Cardiac fibroblast (primary cell): ENCODE measurements around the gene ATG2A.

ENCODE experiments used
- DNase-seq, 2 donors: peaks; one replicate each; pipeline versions ENCODE4 v3.0.0 to v3.0.0-alpha.2; 2010; ENCODE audit warnings: low read depth in 2 of 2
- H3K4me3 ChIP-seq, 2 donors: replicated peaks in 1 of 2; 1 replicate in 1 of 2; 2 replicates in 1 of 2; pipeline ENCODE4 v1.5.1; 2011; ENCODE audit warnings: low read depth in 2 of 2, low read length in 2 of 2, mild to moderate bottlenecking in 2 of 2, moderate library complexity in 1 of 2
- TF ChIP-seq, protein P1 (sequence below): IDR thresholded peaks from one replicate; pipeline ENCODE4 v1.5.1; 2011; ENCODE audit warnings: low read depth, mild to moderate bottlenecking, low read length, inconsistent platforms

The ATG2A gene

DNA sequence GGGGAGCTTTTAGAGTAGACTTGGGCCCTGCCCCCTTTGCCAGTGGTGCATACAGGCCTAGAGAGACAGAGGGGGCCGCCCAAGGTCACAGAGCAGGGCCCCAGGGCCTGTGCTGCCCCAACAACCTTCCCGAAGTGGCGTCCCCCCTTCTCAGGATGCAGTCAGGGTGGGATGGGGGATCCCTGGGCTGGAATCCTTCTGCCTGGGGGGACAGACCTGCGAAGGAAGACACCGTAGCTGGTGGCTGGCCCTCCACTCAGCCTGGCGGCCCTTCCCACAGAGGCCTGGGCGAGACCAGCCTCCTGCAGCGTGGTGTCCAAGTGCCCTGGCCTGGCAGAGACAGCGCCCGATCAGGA, 24.2 kb downstream of the ATG2A start:
- no peak overlapping the region for H3K4me3 ChIP-seq
- TF ChIP-seq, protein P1, sequence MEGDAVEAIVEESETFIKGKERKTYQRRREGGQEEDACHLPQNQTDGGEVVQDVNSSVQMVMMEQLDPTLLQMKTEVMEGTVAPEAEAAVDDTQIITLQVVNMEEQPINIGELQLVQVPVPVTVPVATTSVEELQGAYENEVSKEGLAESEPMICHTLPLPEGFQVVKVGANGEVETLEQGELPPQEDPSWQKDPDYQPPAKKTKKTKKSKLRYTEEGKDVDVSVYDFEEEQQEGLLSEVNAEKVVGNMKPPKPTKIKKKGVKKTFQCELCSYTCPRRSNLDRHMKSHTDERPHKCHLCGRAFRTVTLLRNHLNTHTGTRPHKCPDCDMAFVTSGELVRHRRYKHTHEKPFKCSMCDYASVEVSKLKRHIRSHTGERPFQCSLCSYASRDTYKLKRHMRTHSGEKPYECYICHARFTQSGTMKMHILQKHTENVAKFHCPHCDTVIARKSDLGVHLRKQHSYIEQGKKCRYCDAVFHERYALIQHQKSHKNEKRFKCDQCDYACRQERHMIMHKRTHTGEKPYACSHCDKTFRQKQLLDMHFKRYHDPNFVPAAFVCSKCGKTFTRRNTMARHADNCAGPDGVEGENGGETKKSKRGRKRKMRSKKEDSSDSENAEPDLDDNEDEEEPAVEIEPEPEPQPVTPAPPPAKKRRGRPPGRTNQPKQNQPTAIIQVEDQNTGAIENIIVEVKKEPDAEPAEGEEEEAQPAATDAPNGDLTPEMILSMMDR, result no peak
- DNase-seq, result no peak

DNA sequence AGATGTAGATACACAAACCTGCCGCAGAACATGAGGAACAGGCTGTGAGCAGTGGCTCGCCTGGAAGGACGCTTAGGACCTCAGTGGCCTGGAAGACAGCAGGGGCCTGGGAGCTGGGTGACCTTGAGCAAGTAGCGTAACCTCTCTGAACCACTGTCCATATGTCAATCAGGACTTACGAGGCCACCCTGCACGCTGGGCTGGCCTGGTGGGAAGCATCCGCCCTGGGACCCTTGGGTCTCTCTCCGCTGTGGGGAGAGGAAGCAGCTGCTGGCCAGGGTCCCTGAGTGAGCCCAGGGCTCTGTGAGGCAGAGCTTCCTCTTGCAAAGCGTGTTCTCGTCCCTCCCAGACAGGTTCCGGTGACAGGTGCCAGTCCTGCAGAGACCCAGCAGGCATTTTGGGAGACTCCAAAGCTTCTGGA, 24.6 kb downstream of the ATG2A start:
- no peak overlapping the region for H3K4me3 ChIP-seq
- TF ChIP-seq, protein P1, result no peak
- no peak for DNase-seq

DNA sequence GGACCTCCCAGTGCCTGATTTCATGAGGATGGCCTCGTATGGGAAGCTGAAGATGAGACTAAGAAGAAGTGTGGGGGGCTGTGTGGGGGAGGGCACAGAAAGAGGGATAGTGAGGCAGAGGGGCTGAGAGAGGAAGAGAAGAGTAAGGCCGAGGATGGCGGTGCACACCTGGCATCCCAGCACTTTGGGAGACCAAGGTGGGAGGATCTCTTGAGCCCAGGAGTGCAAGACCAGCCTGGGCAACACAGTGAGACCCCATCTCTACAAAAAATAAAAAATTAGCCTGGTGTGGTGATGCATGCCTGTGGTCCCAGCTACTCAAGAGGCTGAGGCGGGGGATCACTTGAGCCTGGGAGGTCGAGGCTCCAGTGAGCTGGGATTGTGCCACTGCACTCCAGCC, 25.1 kb downstream of the ATG2A start:
- no peak for DNase-seq
- H3K4me3 ChIP-seq, result no peak overlapping the region
- TF ChIP-seq, protein P1, result no peak

DNA sequence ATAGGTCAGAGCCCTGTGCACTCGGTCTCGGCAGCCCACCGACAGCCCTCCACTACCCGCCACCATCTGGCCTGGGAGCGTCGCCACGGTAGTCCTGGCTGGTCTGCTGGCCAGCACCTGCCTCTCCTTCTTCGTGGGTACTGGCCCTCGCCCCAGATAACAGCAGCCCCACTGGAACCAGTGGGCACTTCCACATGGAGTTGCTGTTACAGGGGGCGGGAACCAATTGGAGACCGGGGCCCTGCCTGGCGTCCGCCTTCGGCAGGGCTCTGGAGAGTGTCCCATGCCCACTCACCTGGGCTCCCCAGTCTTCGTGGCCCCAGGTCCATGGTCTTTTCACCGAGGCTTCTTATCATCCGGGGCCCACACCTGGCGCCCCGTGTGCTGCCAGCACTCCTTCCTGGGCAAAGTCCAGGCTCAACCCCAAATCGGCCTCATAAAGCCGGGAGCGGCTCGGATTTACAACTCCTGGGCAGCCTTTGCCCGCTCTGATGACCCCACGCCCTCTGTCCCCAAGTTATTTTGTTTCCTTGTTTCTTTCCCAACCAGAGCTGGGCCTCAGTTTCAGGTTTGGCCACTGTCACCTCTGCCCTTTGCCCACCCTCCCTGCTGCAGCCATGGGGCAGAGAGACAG, 25.7 kb downstream of the ATG2A start:
- TF ChIP-seq, protein P1, result no peak
- no peak for DNase-seq

DNA sequence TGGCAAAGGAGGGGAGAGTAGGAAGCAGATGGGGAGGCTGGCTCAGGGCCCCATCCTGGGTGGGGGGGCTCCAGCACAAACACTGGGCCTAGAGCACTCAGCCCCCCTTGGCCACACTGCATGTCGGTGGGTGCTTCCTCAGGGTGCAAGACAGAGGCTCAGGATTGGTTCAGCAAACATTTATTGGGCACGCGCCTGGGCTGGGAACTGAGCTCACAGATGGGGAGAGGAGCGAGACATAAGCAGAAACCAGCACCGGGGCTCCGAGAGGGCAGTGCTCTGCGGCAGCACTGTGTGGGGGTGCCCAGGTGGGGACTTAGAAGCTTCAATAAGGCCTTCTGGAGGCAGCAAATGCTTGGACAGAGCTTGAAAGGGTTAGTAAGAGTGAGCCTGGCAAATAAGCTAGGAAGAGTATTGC, 26.5 kb downstream of the ATG2A start:
- no peak for DNase-seq
- H3K4me3 ChIP-seq, result no peak overlapping the region
- TF ChIP-seq, protein P1, result no peak

More for the DNA sequence above, 25.7 kb downstream of the ATG2A start:
- no peak overlapping the region for H3K4me3 ChIP-seq

DNA sequence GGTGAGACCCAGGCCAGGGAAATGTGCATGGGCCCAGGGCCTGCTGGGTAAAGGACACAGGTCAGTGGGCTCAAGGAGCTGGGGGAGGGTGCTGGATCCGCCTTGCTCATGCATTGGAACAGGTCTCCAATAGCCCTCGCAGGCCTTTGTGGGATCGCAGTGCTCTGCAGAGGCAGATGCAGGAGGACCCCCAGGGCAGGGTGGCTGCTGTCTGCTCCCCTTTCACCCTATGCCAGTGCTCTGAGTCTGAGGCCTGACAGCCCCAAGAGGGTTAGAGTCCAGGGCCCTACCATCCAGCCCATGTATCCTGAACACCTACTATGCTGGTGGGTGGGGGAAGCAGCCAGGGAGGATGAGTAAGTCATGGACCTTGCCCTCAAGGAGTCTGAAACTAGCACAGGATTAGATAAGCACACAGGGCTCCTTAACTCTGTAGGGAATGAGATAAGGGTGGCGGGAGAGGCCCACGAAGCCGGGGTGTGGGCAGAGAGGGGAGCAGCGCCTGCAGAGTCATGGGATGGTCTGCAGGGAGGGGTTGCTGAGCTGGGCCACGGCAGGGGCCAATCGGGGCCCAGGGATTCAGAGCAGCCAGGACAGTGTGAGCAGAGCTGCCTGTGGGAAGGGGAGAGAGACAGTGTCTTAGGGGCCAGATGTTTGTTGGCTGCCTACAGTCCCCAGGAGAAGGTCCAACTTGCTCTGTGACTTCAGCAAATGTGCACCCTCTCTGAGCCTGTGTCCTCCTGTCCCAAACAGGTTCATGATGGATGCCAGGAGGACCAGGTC, 28.1 kb downstream of the ATG2A start:
- H3K4me3 ChIP-seq, result no peak overlapping the region
- DNase-seq, result no peak
- TF ChIP-seq, protein P1, result no peak
